Breast epithelium (tissue), 3 donors: ENCODE data around the gene ASTN1.

Experiments used
- CTCF ChIP-seq, 3 donors: fragments of 450-650 bp; IDR thresholded peaks; one replicate each; pipeline ENCODE4 v1.5.1; 2016 to 2017; ENCODE audit warnings: antibody characterized with exemption in 3 of 3, mild to moderate bottlenecking in 3 of 3, moderate library complexity in 3 of 3
- POLR2A ChIP-seq: fragments of 450-650 bp; IDR thresholded peaks from one replicate; pipeline ENCODE4 v1.6.1; 2016; ENCODE audit warnings: antibody characterized with exemption, mild to moderate bottlenecking, moderate library complexity

GRCh38 chr1:176809292-176809691 lies 355.2 kb downstream of the ASTN1 start:
- TF ChIP-seq POLR2A (no peak), CTCF (IDR thresholded peaks at IDR 0.05) (no peak)
